ENCODE results near the gene SEC22A. TPM values are rescaled to one million over a fixed set of nuclear protein-coding genes. Genes with fewer than 3 reads are reported as not detected.

SEC22A gene
- total and polyA plus RNA-seq, 2 of the 13 experiments (the other 11 are each of a cell fraction or from before 2014, with no cell fraction given) = 14.1 to 17.3 TPM

DNA sequence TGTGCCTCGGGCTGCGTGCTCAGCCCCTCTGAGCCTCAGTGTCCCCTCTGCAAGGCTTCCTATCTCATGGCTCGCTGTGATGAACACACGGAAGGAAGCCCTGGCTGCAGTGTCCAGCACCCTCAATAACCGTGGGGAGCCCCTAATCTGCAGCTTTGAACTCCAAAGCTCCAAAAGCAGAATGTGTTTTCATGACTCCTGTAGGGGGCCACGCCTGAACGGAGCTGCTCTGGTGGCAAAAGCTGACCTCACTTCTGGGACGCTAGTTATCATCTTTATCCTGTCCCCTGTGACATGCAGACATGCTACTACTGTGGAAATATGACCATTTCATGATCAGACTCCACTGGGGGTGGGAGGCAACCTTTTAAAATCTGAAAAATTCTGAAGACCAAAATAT is 98.8 kb downstream of the SEC22A start:
- in situ Hi-C loops (cut with HindIII; ENCODE audit: extremely low pct_ligation_motif_present, low pct_unique_long_range_greater_than_20kb) = no loop called here

DNA sequence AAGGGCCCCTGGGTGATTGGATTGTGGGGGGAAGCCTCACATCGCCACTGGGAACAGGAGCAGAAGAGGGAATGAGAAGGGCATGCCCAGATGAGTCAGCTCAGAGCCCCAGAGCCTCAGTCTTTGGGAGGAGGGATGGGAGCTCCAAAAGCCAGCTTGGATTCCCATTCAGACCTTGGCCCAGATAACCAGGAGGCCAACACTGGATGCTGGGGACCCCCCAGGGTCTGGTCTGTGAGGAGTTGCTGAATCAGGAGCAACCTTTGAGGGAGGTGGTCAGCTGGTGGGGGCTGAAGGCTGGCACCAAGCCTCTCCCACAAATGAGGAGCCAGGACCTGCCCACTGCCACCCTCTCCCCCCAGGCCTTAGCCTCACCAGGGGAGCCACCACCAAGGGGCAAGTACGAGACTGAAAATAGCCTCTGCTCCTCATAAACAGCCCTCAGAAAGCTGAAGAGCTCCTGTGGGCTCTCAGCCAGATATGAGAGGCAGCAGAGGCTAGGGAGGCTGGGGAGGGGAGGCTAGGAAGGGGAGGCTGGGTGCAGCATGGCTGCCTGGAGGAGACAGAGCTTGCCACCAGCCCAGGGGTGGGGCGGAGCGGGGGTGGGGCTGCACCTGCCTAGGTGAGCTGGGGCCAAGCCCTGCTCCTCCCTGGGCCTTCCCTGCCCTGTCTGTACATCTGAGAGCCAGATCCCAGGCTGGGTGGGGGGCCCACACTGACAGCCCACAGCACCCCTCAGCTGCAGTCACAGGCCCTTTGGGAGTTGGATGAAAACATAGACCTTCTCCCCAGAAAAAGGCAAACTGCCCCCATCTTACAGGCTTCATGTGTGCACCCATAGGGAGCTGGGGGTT is 99.8 kb downstream of the SEC22A start:
- no peak overlapping the region for H3K27ac ChIP-seq (ENCODE audit: extremely low read length, insufficient read depth, low read length)
- no peak overlapping the region for H3K4me2 ChIP-seq (ENCODE audit: low read depth, low read length)
- 0% methylated on average over 1 of the region's 4 CpGs for WGBS (ENCODE audit: low lambda C conversion rate)
- H3K9ac ChIP-seq (ENCODE audit: insufficient read depth, low read depth, low read length) = no peak overlapping the region
- ChIA-PET CTCF (ENCODE audit: low intra/inter-chr PET ratio, low total read pairs) (no interaction called here), POLR2A (no interaction called here)
- in situ Hi-C loops (cut with HindIII; ENCODE audit: extremely low pct_ligation_motif_present, low pct_unique_long_range_greater_than_20kb) (no loop called here), intact Hi-C loops (cut with micrococcal nuclease; ENCODE audit: unreplicated experiment) (no loop called here)
- no peak overlapping the region for H3K4me3 ChIP-seq (replicated peaks in 1 of 3; ENCODE audit: insufficient read depth in 1 of 3, low read depth in 2 of 3, low read length in 3 of 3)
- H3K27me3 ChIP-seq (ENCODE audit: control insufficient read depth in 1 of 2, insufficient read depth in 2 of 2, low read length in 2 of 2) = peaks cover 1 to 15% of the 10 kb centered on the region in 2 experiments; a peak in 3 of 5 replicates
- TF ChIP-seq SPEN (CRISPR knock-in tag; IDR thresholded peaks at IDR 0.05; ENCODE audit: low read depth) = no peak
- no peak for TF ChIP-seq TIGD3 (CRISPR knock-in tag; IDR thresholded peaks at IDR 0.05; ENCODE audit: borderline replicate concordance)
- TF ChIP-seq ZNF180 (CRISPR knock-in tag; IDR thresholded peaks at IDR 0.05; ENCODE audit: borderline replicate concordance, low read depth) = no peak
- TF ChIP-seq NFRKB (IDR thresholded peaks at IDR 0.05) = no peak
- no peak for TF ChIP-seq HINFP (CRISPR knock-in tag; IDR thresholded peaks at IDR 0.05; ENCODE audit: low read depth)
- H2AFZ ChIP-seq (ENCODE audit: low read length) = no peak overlapping the region
- no peak for DNase-seq (ENCODE audit: low spot score)
- H4K20me1 ChIP-seq (ENCODE audit: insufficient read depth, low read length) = no peaks in the 10 kb centered on the region
- H3K79me2 ChIP-seq (ENCODE audit: insufficient read depth, low read length) = no peaks in the 10 kb centered on the region
- H3K4me1 ChIP-seq (ENCODE audit: insufficient read depth, low read length) = no peaks in the 10 kb centered on the region
- no TSS peak for BruUV-seq (replicated peaks)
- ATAC-seq = no peak
- H3K9me3 ChIP-seq (ENCODE audit: low read length) = no peaks in the 10 kb centered on the region
- H3K36me3 ChIP-seq (replicated peaks in 1 of 2; ENCODE audit: control insufficient read depth in 1 of 2, insufficient read depth in 2 of 2, low read length in 2 of 2) = no peaks in the 10 kb centered on the region
- no peak for FAIRE-seq

More for the DNA sequence above, 98.8 kb downstream of the SEC22A start:
- Histone ChIP-seq H3K36me3 (replicated peaks in 1 of 2; ENCODE audit: control insufficient read depth in 1 of 2, insufficient read depth in 2 of 2, low read length in 2 of 2) (no peaks in the 10 kb centered on the region), H3K27me3 (ENCODE audit: control insufficient read depth in 1 of 2, insufficient read depth in 2 of 2, low read length in 2 of 2) (peaks cover 2 to 15% of the 10 kb centered on the region in 2 experiments; a peak in 3 of 5 replicates), H3K27ac (ENCODE audit: extremely low read length, insufficient read depth, low read length) (no peak overlapping the region), H3K4me2 (ENCODE audit: low read depth, low read length) (no peak overlapping the region), H4K20me1 (ENCODE audit: insufficient read depth, low read length) (no peaks in the 10 kb centered on the region), H3K4me3 (replicated peaks in 1 of 3; ENCODE audit: insufficient read depth in 1 of 3, low read depth in 2 of 3, low read length in 3 of 3) (no peak overlapping the region), H3K9ac (ENCODE audit: insufficient read depth, low read depth, low read length) (no peak overlapping the region), H3K4me1 (ENCODE audit: insufficient read depth, low read length) (no peaks in the 10 kb centered on the region), H3K9me3 (ENCODE audit: low read length) (no peaks in the 10 kb centered on the region), H2AFZ (ENCODE audit: low read length) (no peak overlapping the region), H3K79me2 (ENCODE audit: insufficient read depth, low read length) (no peaks in the 10 kb centered on the region)
- ChIA-PET POLR2A (no interaction called here), CTCF (ENCODE audit: low intra/inter-chr PET ratio, low total read pairs) (no interaction called here)
- ATAC-seq = peak; percentile 53
- TF ChIP-seq MXD4 (CRISPR knock-in tag; IDR thresholded peaks at IDR 0.05) = no peak
- intact Hi-C loops (cut with micrococcal nuclease; ENCODE audit: unreplicated experiment) = no loop called here
- no TSS peak for BruUV-seq (replicated peaks)
- DNase-seq (ENCODE audit: low spot score) = no peak
- FAIRE-seq = no peak
- 25% methylated on average over 6 of the region's 8 CpGs for WGBS (ENCODE audit: low lambda C conversion rate)
